HG03378 (cell line): Measurements from ENCODE around the gene APOC3.
"Not testable (repeated sequence)": the region's sequence is repeated elsewhere in the genome, so short reads cannot be mapped to it uniquely, and the experiment has no call there.

Experiments
- ATAC-seq: cut with Tn5 transposase; IDR thresholded peaks from one replicate; pipeline ENCODE4 v1.9.1; 2021; ENCODE audit warnings: mild to moderate bottlenecking, moderate library complexity; ENCODE audit not compliant: unreplicated experiment

The APOC3 gene

GRCh38 chr11:116801662-116802061, 28.0 kb upstream of the APOC3 start:
- not testable (repeated sequence) for ATAC-seq

GRCh38 chr11:116804001-116804400, 25.7 kb upstream of the APOC3 start:
- ATAC-seq, result no peak

- no peak for ATAC-seq
These were observed 22.0 kb upstream of the APOC3 start for GRCh38 chr11:116807601-116808261.

- no peak for ATAC-seq
These were observed 21.2 kb upstream of the APOC3 start for GRCh38 chr11:116808262-116809175.

- no peak for ATAC-seq
These were observed 18.5 kb upstream of the APOC3 start for GRCh38 chr11:116811194-116811593.

- ATAC-seq, result no peak
These were observed 17.6 kb upstream of the APOC3 start for GRCh38 chr11:116812109-116812508.

- no peak for ATAC-seq
These were observed 16.5 kb upstream of the APOC3 start for GRCh38 chr11:116813170-116813569.

- no peak for ATAC-seq
These were observed 15.8 kb upstream of the APOC3 start for GRCh38 chr11:116813781-116814471.

- ATAC-seq, result no peak
These were observed 15.2 kb upstream of the APOC3 start for GRCh38 chr11:116814502-116814901.

- ATAC-seq, result no peak
These were observed 10.7 kb upstream of the APOC3 start for GRCh38 chr11:116819049-116819448.

GRCh38 chr11:116821050-116821918, 8.4 kb upstream of the APOC3 start:
- ATAC-seq, result no peak

GRCh38 chr11:116822575-116822974, 7.1 kb upstream of the APOC3 start:
- no peak for ATAC-seq

GRCh38 chr11:116823031-116823843, 6.5 kb upstream of the APOC3 start, which contains the start of gene APOA4:
Gene APOA4 (minus strand): TSS chr11:116823304. CDS start chr11:116823191, 113 bp downstream.
- no peak for ATAC-seq

GRCh38 chr11:116825434-116825833, 4.3 kb upstream of the APOC3 start:
- no peak for ATAC-seq

GRCh38 chr11:116825854-116826750, 3.6 kb upstream of the APOC3 start:
- ATAC-seq, result no peak

- no peak for ATAC-seq
These were observed 2.8 kb upstream of the APOC3 start for GRCh38 chr11:116826751-116827431.

GRCh38 chr11:116827461-116827860, 2.2 kb upstream of the APOC3 start:
- no peak for ATAC-seq
